Measurements from ENCODE around the gene CDH22. TPM values are rescaled to one million over a fixed set of nuclear protein-coding genes. Genes with fewer than 3 reads are reported as not detected.

Gene CDH22
- total and polyA plus RNA-seq, 10 donors: not detected

DNA sequence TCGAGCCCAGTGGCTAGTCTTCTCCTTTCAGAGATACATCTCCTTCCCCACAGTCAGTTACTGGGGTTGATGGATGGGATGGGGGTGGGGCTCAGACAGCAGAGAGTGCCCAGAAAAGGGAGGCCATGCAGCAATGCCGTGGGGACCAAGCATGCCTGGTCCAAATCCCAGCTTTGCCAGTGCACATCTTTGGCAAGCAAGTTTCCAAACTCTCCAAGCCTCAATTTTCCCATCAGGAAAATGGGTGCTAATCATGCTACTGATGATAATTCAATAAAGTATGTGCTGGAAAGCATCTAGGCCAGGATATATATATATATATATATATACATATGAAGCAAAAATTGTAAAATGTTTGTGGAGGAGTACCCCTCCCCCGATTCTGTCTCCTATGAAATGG lies 111.3 kb downstream of the CDH22 start:
- intact Hi-C loops (cut with DNase I; ENCODE audit: low total_unique reads): no loop called here
- no peaks in the 10 kb centered on the region for H3K36me3 ChIP-seq
- peaks cover 0 to 91% (median 32%) of the 10 kb centered on the region in 7 donors for H3K27me3 ChIP-seq (replicated peaks in 1 of 7)
- TF ChIP-seq, protein P1, sequence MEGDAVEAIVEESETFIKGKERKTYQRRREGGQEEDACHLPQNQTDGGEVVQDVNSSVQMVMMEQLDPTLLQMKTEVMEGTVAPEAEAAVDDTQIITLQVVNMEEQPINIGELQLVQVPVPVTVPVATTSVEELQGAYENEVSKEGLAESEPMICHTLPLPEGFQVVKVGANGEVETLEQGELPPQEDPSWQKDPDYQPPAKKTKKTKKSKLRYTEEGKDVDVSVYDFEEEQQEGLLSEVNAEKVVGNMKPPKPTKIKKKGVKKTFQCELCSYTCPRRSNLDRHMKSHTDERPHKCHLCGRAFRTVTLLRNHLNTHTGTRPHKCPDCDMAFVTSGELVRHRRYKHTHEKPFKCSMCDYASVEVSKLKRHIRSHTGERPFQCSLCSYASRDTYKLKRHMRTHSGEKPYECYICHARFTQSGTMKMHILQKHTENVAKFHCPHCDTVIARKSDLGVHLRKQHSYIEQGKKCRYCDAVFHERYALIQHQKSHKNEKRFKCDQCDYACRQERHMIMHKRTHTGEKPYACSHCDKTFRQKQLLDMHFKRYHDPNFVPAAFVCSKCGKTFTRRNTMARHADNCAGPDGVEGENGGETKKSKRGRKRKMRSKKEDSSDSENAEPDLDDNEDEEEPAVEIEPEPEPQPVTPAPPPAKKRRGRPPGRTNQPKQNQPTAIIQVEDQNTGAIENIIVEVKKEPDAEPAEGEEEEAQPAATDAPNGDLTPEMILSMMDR (IDR thresholded peaks at IDR 0.05 in 8 of 11, conservative IDR thresholded peaks at IDR 0.05 in 3 of 11): no peak
- TF ChIP-seq POLR2A (IDR thresholded peaks at IDR 0.05): no peak
- no peak for TF ChIP-seq POLR2AphosphoS5 (IDR thresholded peaks at IDR 0.05)
- H3K4me3 ChIP-seq: no peak overlapping the region
- H3K9me3 ChIP-seq: no peaks in the 10 kb centered on the region
- 50 to 69% (median 68%) methylated on average over 3 of the region's 3 CpGs for WGBS, 5 donors
- no peak overlapping the region for H3K27ac ChIP-seq
- no peak for DNase-seq
- H3K4me1 ChIP-seq: peaks cover 0 to 5% (median 0%) of the 10 kb centered on the region in 6 donors

DNA sequence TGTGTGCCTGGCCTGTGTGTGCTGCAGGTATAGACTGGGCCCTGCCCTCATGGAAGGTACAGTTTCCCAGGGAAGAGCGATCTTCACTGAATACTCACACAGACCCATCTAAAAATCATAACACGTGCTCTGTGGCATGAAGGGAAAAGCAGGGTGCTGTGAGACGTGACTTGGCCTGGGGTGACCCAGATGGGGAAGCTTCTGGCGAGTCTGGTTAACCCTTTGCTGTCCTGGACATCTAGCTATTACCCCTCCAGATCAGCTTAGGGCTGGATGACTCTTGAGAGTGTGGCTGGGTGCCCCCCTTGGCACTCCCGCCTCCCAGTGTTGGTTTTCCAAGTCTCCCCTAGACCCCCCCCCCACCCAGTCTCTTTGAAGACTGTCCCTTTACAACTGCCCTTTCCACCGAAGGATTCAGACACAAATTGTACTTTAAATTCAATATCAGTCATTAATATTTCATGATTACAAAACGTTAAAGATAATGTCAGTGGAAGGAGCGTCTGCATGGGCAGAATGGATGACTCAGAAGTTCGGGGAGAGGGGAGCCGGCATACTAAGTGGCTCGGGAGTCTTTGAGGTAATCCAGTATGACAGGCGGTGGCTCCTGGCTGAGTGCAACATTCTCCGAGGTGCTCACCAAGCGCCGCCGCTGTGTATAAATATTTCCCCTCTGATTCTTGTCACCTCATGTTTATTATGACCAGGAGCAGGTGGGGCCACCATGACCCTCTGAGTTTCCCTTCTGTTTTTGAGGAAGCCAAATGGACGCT lies 112.8 kb downstream of the CDH22 start:
- Histone ChIP-seq H3K27ac (no peak overlapping the region), H3K36me3 (no peaks in the 10 kb centered on the region), H3K4me3 (no peak overlapping the region), H3K4me1 (peaks cover 0 to 5% (median 0%) of the 10 kb centered on the region in 6 donors), H3K9me3 (peaks cover 0 to 5% (median 0%) of the 10 kb centered on the region in 8 donors), H3K27me3 (replicated peaks in 1 of 7) (peaks cover 0 to 76% (median 22%) of the 10 kb centered on the region in 7 donors)
- no peak for DNase-seq
- WGBS, 5 donors: 50 to 61% (median 54%) methylated on average over 17 of the region's 17 CpGs
- TF ChIP-seq, protein P1 (IDR thresholded peaks at IDR 0.05 in 8 of 11, conservative IDR thresholded peaks at IDR 0.05 in 3 of 11): no peak
- TF ChIP-seq POLR2A (IDR thresholded peaks at IDR 0.05) (no peak), POLR2AphosphoS5 (IDR thresholded peaks at IDR 0.05) (no peak)
- intact Hi-C loops (cut with DNase I; ENCODE audit: low total_unique reads): no loop called here

DNA sequence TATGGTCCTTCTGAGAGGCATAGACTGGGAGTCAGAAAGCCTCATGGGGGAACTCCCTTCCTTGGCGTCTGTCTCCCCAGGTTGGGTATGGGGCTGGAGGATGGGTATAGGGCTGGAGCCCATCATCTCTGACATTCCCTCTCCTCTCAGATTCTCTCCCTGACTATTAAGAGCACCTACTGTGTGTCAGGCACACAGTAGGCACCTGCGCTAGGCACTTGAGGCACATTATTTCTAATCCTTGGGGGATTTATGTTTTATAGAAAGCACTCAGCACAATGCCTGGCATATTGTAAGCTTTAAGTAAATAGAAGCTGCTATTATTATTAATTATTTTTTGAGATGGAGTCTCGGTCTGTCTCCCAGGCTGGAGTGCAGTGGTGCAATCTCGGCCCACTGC lies 113.9 kb downstream of the CDH22 start:
- Histone ChIP-seq H3K4me3 (no peak overlapping the region), H3K4me1 (peaks cover 0 to 4% (median 0%) of the 10 kb centered on the region in 6 donors), H3K27ac (no peak overlapping the region), H3K27me3 (replicated peaks in 1 of 7) (peaks cover 0 to 73% (median 18%) of the 10 kb centered on the region in 7 donors), H3K36me3 (no peaks in the 10 kb centered on the region), H3K9me3 (peaks cover 0 to 5% (median 0%) of the 10 kb centered on the region in 8 donors)
- TF ChIP-seq POLR2A (IDR thresholded peaks at IDR 0.05): no peak
- no peak for TF ChIP-seq POLR2AphosphoS5 (IDR thresholded peaks at IDR 0.05)
- TF ChIP-seq, protein P1 (IDR thresholded peaks at IDR 0.05 in 8 of 11, conservative IDR thresholded peaks at IDR 0.05 in 3 of 11): no peak
- intact Hi-C loops (cut with DNase I; ENCODE audit: low total_unique reads): no loop called here
- no peak for DNase-seq
- WGBS, 5 donors: 83 to 91% (median 86%) methylated on average over 4 of the region's 4 CpGs

DNA sequence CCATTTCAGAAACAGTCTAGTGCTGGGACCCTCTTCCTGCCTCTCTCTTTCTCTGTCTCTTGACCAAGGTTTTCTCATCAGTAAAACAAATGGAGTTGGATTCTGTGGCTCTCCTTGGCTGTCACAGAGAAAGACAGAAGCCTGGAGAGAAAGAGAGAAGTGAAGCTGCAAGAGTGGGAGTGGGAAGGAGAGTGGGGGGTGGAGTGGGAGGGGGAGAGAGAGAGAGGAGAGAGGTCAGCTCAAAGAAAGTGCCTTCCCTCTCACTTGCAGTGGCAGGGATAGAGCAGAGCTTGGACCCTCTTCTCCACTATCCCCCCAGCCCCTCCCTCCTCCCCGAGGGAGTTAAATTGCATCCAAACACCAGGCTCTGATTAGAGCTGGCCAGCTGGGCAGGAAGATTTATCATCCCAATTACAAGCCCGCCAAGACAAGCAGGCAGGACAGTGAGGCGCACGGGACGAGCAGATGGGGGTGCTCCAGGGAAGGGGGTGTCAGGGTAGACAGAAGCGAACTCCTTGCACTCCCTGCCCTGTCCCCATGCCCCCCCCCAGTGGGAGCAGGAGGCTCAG lies 115.8 kb downstream of the CDH22 start:
- WGBS, 5 donors: 10 to 19% (median 13%) methylated on average over 6 of the region's 6 CpGs
- no peak for TF ChIP-seq POLR2A (IDR thresholded peaks at IDR 0.05)
- no peak for TF ChIP-seq POLR2AphosphoS5 (IDR thresholded peaks at IDR 0.05)
- TF ChIP-seq, protein P1 (IDR thresholded peaks at IDR 0.05 in 8 of 11, conservative IDR thresholded peaks at IDR 0.05 in 3 of 11): no peak
- H3K36me3 ChIP-seq: no peaks in the 10 kb centered on the region
- H3K4me1 ChIP-seq: no peaks in the 10 kb centered on the region
- H3K27ac ChIP-seq: no peak overlapping the region
- DNase-seq: no peak
- H3K9me3 ChIP-seq: peaks cover 0 to 5% (median 0%) of the 10 kb centered on the region in 8 donors
- no peak overlapping the region for H3K4me3 ChIP-seq
- peaks cover 0 to 75% (median 8%) of the 10 kb centered on the region in 7 donors for H3K27me3 ChIP-seq (replicated peaks in 1 of 7)
- intact Hi-C loops (cut with DNase I; ENCODE audit: low total_unique reads): no loop called here

All from spleen (tissue), 11 donors.